ES-I3 (cell line): ENCODE measurements around the gene MOG.
A peak's percentile ranks its signal among the peaks of the same experiment; 100 is the strongest.

Source experiments
- H3K36me3 ChIP-seq: 2 replicates; pipeline ENCODE4 v1.6.1; 2013; ENCODE audit warnings: mild to moderate bottlenecking, low read length, control low read depth, moderate library complexity; ENCODE audit not compliant: insufficient read depth
- H3K4me1 ChIP-seq: 2 replicates; pipeline ENCODE4 v1.6.1; 2013; ENCODE audit warnings: mild to moderate bottlenecking, control low read depth, low read length; ENCODE audit not compliant: insufficient read depth
- H3K9ac ChIP-seq: 2 replicates; pipeline ENCODE4 v1.6.1; 2013; ENCODE audit warnings: low read depth, mild to moderate bottlenecking, low read length, moderate library complexity
- H3K9me3 ChIP-seq: 2 replicates; pipeline ENCODE4 v1.6.1; 2013; ENCODE audit warnings: mild to moderate bottlenecking, low read length, moderate library complexity; ENCODE audit not compliant: control insufficient read depth, insufficient read depth

Gene MOG

GRCh38 chr6:29630315-29630714, 26.6 kb upstream of the MOG start:
- Histone ChIP-seq H3K9ac (peak overlapping the region; percentile 32; the same call in 1 of the 2 replicates), H3K4me1 (peaks cover 28% of the 10 kb centered on the region)

DNA sequence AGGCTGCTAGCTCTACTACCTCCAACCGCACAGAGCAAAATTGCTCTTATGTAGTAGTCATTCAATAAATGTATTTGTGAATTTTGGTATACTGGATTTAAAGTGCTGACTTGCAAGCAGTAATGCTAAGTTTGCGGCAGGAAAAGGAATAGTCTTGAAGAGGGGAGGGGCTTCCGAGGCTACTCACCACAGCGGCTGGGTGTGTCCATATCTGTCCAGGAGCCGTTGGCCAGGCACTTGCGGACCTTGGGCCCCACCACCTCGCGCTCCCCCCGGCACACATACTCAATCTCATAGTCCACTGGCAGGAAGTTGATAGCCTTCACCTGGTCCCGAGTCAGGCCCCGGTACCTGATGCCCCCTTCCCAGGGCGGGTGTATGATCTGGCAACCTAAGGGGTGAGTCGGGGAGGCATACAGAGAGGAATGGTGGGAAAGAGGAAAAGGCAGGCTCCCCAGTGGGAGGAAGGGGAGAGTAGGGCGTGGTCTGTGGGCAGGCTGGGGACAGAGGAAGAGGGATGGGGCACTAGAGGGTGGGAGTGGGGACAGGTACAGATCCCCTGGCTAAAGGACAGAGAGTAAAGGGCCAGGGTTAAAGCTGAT, 25.6 kb upstream of the MOG start:
- Histone ChIP-seq H3K4me1 (peaks cover 18% of the 10 kb centered on the region), H3K9ac (peak overlapping the region; percentile 63; the same call in 1 of the 2 replicates), H3K9me3 (no peaks in the 10 kb centered on the region), H3K36me3 (no peaks in the 10 kb centered on the region)

More at GRCh38 chr6:29630315-29630714, 26.6 kb upstream of the MOG start:
- H3K36me3 ChIP-seq, result no peaks in the 10 kb centered on the region
- no peaks in the 10 kb centered on the region for H3K9me3 ChIP-seq

DNA sequence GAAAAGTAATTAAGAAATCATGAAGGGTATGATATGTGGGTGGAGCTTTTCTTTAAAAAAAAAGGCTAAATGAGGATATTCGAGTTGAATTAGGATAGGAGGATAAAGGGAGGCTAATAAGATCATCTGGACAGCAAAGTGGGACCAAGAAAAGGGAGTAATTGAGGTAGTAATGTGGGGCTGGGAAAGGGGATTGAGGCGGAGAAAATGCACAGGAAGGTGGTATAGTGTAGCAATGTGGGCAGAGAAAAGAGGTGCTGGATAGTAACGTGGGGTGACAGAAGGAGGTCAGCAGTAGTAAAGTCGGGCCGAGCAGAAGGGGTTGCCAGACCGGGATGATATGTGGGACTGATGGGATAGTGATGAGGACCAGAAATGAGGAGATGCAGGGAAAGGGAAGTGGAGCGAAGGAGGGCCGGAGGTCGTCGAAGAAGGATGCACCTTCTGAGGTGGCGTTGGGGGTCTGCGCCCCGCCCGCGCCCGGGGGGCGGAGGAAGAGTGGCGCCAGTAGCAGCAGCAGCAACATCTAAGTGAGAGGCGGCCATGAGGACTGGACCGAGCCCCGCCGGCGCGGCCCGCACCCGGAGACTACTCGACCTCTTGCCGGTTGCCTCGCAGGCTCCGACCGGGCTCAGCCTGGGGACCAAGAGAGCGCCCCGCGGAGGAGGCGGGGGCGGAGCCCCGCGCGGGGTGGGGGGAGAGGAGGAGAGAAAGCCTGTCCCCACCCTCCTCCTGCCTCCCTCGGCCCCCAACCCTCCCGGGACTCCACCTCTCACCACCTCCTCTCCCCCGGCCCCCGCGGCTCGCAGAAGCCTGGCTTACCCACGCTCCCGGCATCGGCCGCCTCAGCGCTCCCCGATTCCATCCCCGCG, 24.8 kb upstream of the MOG start:
- Histone ChIP-seq H3K36me3 (no peaks in the 10 kb centered on the region), H3K4me1 (peaks cover 14% of the 10 kb centered on the region), H3K9ac (peak overlapping the region; percentile 63)

GRCh38 chr6:29632789-29633533, 23.9 kb upstream of the MOG start, which contains the start of gene GABBR1:
GABBR1 (minus strand) TSS chr6:29633183; CDS start chr6:29632385, 798 bp downstream.
- Histone ChIP-seq H3K4me1 (peaks cover 14% of the 10 kb centered on the region), H3K9ac (peak within 1 kb of the TSS; percentile 63), H3K36me3 (no peaks in the 10 kb centered on the region), H3K9me3 (no peaks in the 10 kb centered on the region)

More for the DNA sequence above, 24.8 kb upstream of the MOG start:
- H3K9me3 ChIP-seq, result no peaks in the 10 kb centered on the region

DNA sequence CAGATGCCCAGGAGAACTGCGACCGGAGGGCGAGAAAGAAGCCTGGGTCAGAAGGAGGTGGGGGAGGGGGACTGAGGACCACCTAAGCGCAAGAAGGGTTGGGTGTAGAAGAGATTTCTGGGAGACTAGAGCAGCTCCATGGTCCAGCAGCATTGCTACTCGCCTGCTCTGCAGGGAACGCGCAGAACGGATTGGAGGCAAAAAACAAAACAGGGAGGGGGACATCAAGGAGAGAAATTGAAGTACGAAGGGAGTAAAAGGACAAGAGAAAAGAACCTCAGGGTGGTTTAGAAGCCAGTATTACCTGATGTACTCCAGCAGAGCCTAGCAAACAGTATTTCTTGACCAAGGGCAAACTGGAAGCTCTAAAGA, 23.4 kb upstream of the MOG start:
- Histone ChIP-seq H3K9me3 (no peaks in the 10 kb centered on the region), H3K36me3 (no peaks in the 10 kb centered on the region), H3K9ac (peak overlapping the region; percentile 63), H3K4me1 (peaks cover 14% of the 10 kb centered on the region)

DNA sequence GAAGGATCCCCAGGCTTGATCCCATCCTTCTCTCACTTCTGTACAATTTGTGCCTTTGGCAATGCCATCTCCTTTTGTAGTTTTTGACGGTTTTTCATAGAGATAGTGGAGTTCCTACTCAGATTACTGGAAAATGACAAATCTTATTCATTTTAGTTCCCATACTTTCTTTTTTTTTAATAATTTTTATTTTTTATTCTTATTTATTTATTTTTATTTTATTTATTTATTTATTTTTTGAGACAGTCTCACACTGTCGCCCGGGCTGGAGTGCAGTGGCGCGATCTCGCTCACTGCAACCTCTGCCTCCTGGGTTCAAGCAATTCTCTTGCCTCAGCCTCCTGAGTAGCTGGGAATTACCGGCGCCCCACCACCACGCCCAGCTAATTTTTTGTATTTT, 19.6 kb upstream of the MOG start:
- Histone ChIP-seq H3K4me1 (peaks cover 5% of the 10 kb centered on the region; the same call in 1 of the 2 replicates), H3K36me3 (no peaks in the 10 kb centered on the region), H3K9me3 (no peaks in the 10 kb centered on the region), H3K9ac (no peak overlapping the region)

- Histone ChIP-seq H3K36me3 (no peaks in the 10 kb centered on the region), H3K9ac (no peak overlapping the region), H3K4me1 (no peaks in the 10 kb centered on the region), H3K9me3 (no peaks in the 10 kb centered on the region)
These were observed 15.3 kb upstream of the MOG start for GRCh38 chr6:29641430-29642148.

DNA sequence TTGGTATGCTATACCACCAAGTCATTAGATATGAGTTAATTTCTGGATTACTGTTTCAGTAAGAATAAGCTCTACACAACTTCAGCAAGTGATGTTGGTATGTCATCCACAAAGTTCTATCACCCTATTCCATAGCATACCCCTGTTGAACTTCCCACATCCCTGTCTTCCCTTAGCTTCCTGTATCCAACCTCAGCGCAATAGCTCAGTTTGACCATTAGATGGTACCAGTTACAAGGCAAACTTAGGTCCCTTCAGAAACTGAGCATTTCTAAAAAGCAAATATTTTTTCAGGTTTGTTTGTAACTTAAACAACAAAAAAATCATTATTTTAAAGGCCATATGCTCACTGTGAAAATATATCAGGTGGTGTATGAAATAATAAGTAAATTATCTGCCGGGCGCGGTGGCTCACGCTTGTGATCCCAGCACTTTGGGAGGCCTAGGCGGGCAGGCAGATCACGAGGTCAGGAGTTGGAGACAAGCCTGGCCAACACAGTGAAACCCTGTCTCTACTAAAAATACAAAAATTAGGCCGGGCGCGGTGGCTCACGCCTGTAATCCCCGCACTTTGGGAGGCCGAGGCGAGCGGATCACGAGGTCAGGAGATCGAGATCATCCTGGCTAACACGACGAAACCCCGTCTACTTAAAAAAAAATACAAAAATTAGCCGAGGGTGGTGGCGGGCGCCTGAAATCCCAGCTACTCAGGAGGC, 8.8 kb upstream of the MOG start:
- H3K9ac ChIP-seq, result no peak overlapping the region
- no peaks in the 10 kb centered on the region for H3K9me3 ChIP-seq
- H3K4me1 ChIP-seq, result peaks cover 9% of the 10 kb centered on the region
- no peaks in the 10 kb centered on the region for H3K36me3 ChIP-seq

- Histone ChIP-seq H3K36me3 (no peaks in the 10 kb centered on the region), H3K9me3 (no peaks in the 10 kb centered on the region), H3K4me1 (peaks cover 17% of the 10 kb centered on the region), H3K9ac (peak overlapping the region; percentile 48)
These were observed 6.9 kb upstream of the MOG start for GRCh38 chr6:29649701-29650673.

GRCh38 chr6:29651413-29652197, 5.3 kb upstream of the MOG start:
- no peaks in the 10 kb centered on the region for H3K9me3 ChIP-seq
- no peak overlapping the region for H3K9ac ChIP-seq
- H3K4me1 ChIP-seq, result peaks cover 32% of the 10 kb centered on the region
- H3K36me3 ChIP-seq, result no peaks in the 10 kb centered on the region

DNA sequence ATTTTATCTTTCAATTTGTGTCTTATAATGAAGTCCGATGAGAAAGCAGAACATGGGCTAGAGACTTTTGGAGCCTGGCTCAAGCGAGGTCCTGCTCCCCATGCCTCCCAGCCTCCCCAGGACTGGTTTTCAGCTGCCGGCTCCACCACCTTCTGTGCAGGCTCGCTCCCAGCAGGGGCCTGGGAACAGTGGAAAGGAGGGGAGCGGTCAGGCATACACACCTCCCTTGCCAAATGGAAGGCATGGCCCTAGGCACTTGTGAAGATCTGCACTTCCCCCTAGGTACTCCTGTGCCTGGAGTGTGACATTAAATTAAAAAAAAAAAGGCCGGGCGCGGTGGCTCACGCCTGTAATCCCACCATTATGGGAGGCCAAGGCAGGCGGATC, 4.7 kb upstream of the MOG start:
- no peak overlapping the region for H3K9ac ChIP-seq
- H3K36me3 ChIP-seq, result no peaks in the 10 kb centered on the region
- no peaks in the 10 kb centered on the region for H3K9me3 ChIP-seq
- H3K4me1 ChIP-seq, result peaks cover 33% of the 10 kb centered on the region

DNA sequence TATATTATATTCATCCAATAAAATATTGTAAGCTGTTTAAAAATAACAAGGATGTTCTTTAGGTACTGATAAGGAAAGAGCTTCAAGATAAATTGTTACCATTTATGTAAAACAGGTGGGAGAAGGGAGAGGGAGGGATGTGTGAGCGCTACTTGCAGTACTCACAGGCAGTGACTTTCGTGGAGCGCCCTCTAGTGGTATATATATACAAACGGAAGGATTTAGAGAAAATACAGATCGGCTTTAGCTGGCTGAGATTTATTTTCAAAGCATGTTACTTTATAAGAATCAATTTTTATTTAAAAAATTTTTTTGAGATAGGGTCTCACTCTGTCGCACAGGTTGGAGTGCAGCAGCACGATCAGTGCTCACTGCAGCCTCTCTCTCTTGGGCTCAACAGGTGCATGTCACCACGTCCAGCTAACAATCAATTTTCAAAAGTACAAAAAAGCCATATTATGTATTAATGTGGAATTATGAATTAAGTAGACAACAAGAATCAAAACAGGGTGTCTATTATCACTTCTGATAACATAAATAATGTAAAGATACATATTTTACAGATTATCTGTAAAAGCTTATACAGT, 3.3 kb upstream of the MOG start:
- peaks cover 33% of the 10 kb centered on the region for H3K4me1 ChIP-seq
- no peak overlapping the region for H3K9ac ChIP-seq
- no peaks in the 10 kb centered on the region for H3K9me3 ChIP-seq
- H3K36me3 ChIP-seq, result no peaks in the 10 kb centered on the region
